A673 (cell line): ENCODE results near the gene PUS10.

ENCODE experiments used
- CTCF ChIP-seq: fragments of 300-800, 200-600 bp; sonication (generic); conservative IDR thresholded peaks from 2 replicates; pipeline ENCODE4 v1.5.1; 2017; ENCODE audit warnings: low read depth, mild to moderate bottlenecking, antibody characterized with exemption, low read length, moderate library complexity, mixed read lengths
- EZH2 ChIP-seq: fragments of 200-600 bp; sonication (generic); IDR thresholded peaks from 2 replicates; pipeline ENCODE4 v1.6.1; 2017; ENCODE audit warnings: borderline replicate concordance, low read depth, mild to moderate bottlenecking, mixed read lengths, antibody characterized with exemption, low read length; ENCODE audit not compliant: poor library complexity, severe bottlenecking

GRCh38 chr2:60936757-60937156 lies 81.3 kb downstream of the PUS10 start:
- TF ChIP-seq CTCF (no peak), EZH2 (no peak)
